HT1080 (cell line): ENCODE data around the gene RIOK2. TPM values are rescaled to one million over a fixed set of nuclear protein-coding genes. Genes with fewer than 3 reads are reported as not detected.

Experiments used
- DNase-seq: peaks from one replicate; pipeline ENCODE4 v3.0.0-alpha.2; 2015; ENCODE audit warnings: low read depth
- small RNA-seq: library from RNA; depleted of rRNA; stranded (forward); fragments of <200 nt; gene quantifications from one replicate; pipeline ENCODE3, GENCODE V24; 2014
- total RNA-seq: library from RNA; depleted of rRNA; stranded (reverse); fragments of >200 nt; shearing (Covaris generic); gene quantifications from 2 replicates; pipeline ENCODE4 v1.2.3, GENCODE V29; 2014; rRNA removed

Gene RIOK2
- total RNA-seq, 1 experiment from 2014 or later: 36.2 TPM

GRCh38 chr5:97127727-97128126, 55.3 kb downstream of the RIOK2 start:
- no peak for DNase-seq

GRCh38 chr5:97125125-97125683, 57.8 kb downstream of the RIOK2 start:
- DNase-seq: no peak

GRCh38 chr5:97124335-97124734, 58.7 kb downstream of the RIOK2 start:
- no peak for DNase-seq

DNA sequence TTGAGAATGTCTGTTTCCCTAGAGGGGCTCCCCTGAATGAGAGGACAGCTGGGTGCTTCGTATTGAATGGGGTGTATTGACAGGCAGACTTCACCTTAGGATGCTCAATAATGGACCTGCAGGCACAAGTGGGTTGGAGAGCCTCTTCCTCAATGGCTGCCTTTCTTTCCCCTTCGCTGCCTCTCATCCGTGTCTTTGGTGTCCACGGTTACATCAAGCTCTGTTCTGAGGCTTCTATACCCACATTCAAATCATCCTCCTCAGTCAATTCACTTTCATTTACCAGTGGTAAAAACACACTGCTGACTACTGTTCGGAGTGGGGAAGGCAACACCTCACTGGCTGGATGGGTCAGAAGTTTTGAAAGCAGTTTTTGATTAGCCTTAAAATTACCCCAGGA, 61.2 kb downstream of the RIOK2 start:
- DNase-seq: no peak

- DNase-seq: no peak
These were observed 62.9 kb downstream of the RIOK2 start for GRCh38 chr5:97120195-97120594.

DNA sequence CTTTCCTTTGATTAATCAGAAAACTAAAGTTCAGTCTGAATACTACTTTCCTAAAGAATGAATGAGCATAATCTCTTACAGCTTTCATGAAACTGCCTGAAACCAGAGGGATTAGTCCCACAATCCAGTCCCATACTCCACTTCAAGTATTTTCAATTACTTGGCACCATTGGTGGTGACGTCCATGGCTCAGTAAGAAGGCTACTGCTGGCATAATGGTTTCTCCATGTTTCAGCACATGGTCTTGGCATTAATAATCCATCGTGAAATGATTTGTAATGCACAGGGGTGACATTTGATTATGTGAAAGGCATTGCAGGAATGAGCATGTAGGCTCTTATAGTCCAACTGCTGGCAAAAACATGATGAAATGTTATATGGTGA, 64.0 kb downstream of the RIOK2 start:
- DNase-seq: no peak

DNA sequence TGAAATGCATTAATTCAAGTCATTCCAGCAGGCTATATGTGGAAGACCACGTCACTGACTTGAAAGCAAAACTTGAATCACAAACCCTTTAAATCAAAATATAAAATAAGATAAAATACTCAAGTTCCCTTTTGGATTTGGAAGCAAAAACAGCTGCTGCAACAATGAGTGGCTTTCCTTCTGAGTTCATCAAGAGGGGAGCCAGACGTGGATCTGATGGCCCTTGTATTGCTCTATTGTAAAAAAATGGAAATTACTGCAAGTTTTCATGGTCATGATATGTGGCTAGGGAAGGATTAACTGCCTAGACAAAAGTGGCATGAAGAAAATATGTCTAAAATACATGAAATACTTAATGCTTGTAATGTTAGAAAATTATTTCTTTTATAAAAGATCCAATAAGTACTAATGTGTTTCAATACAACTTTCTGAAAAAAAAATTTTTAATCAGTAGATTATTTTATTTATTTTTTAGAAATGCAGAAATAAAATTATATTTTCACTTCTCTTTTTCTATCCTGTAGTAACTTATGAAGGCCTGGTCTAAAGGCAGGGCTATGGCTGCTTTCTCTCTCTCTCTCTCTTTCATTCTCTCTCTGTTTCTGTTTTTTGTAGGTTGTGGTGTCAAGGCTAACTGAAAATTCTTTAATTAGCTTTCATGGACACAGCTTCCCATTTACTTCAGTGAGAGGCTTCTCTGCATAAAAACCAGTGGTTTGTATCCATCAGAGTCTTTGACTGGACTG, 64.6 kb downstream of the RIOK2 start:
- no peak for DNase-seq

DNA sequence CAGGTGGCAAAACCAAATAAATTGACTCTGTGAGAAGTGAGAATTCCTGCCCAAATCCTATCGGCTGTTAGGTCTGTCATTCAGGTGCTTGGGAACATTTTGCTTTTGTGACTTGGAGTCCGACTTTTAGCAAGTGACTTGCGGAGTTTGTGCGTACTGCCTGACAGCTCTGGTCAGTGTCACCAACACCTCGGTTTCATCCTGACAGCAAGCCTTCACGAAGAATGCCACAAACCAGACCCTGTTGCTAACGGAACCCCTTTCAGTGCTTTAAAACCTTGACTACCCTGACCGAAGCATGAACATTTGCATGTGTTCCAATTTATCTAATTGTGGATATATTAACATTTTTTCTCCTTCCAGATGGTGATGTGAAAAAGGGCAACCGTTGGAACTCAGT, 67.1 kb downstream of the RIOK2 start:
- DNase-seq: no peak

DNA sequence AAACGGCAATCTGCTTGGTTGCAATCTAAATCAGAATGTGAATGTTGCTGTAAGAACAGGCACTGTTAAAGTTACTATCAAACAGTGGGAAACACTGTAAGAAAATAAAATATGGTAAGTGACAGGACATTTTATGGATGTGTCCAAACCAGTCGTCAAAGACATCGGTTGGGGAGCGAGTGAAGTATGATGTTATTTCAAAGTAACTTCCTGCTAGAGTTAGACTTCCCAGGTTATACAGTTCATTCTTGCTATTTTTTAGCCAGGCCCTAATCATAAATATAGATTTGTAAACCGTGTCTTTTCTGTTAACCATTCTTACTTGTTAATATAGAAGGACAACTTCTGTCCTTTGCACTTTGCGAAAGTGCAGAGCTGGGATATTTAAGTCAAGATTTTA, 70.8 kb downstream of the RIOK2 start:
- no peak for DNase-seq

GRCh38 chr5:97111616-97112015, 71.4 kb downstream of the RIOK2 start:
- DNase-seq: no peak

GRCh38 chr5:97111004-97111403, 72.0 kb downstream of the RIOK2 start:
- no peak for DNase-seq

Small RNA genes within 50 kb of the gene (small RNA-seq; reads per million reads assigned to genes)
- not detected for gene RNU1-73P

Other genes starting within 250 kb of the RIOK2 start
- 16.2 and 16.4 TPM in 2 replicates for gene LNPEP, start 247.2 kb downstream of the RIOK2 start, total RNA-seq
- gene LIX1, start 40.6 kb downstream of the RIOK2 start, total RNA-seq: 0.03 TPM in 1 of 2 replicates, not detected in the other